ENCODE results near the gene IQSEC1. TPM values are rescaled to one million over a fixed set of nuclear protein-coding genes. Genes with fewer than 3 reads are reported as not detected.

The IQSEC1 gene
- total and polyA plus RNA-seq, 9 of the 15 experiments (the other 6 are each of a cell fraction or from before 2014, with no cell fraction given) = 0.56 to 39.0 (median 6.8) TPM

DNA sequence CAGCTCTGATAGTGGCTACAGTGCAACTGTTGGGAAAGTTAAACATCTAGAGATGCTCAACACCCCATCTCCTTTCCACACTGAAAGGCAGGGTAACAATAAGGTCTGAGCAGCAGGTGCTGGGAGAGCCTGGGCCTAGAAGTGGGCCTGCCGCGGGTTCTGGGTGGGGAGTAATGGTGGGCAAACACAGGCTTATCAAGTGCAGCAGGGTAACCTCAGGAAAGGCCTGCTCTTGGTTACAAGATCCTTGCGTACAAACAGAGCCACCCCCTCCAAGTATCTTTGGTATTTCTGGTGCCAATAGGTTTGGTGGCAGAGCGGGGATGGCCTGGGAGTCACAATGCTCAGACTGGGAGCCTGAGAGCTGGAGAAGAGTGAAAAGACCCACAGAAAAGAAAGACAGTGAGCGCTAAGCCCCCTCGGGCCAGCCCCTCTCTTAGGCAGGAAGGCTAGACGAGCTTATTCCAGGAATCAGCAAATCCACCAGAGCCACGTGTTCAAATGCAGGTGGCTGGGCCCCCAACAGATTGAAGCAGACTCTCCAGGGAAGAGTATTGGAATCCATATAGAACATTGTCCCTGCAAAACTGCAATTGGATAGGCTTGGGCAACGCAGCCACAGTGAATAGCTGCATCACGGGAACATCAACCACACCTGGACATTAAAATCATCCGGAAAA lies 2.7 kb downstream of the IQSEC1 start:
- no peaks in the 10 kb centered on the region for H3K36me3 ChIP-seq (ENCODE audit: control insufficient read depth, insufficient read depth, low read length)
- in situ Hi-C loops (cut with MboI) (no loop called here), intact Hi-C loops (cut with micrococcal nuclease) (no loop called here)
- peaks cover 0 to 16% of the 10 kb centered on the region in 2 experiments; a peak in 1 of 5 replicates for H3K4me1 ChIP-seq (replicated peaks in 1 of 2; ENCODE audit: control insufficient read depth in 2 of 2, insufficient read depth in 2 of 2, low read length in 2 of 2)
- TF ChIP-seq, protein P1, sequence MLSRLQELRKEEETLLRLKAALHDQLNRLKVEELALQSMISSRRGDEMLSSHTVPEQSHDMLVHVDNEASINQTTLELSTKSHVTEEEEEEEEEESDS (CRISPR knock-in tag; IDR thresholded peaks at IDR 0.05) = no peak
- TF ChIP-seq HDGF (IDR thresholded peaks at IDR 0.05) (no peak), JUND (IDR thresholded peaks at IDR 0.05; ENCODE audit: borderline replicate concordance, low read depth, low read length) (no peak), JUND (tag; IDR thresholded peaks at IDR 0.05; ENCODE audit: borderline replicate concordance, low read depth, low read length) (no peak), GABPA (tag; conservative IDR thresholded peaks at IDR 0.05; ENCODE audit: low read depth) (no peak)
- TF ChIP-seq, protein P2, sequence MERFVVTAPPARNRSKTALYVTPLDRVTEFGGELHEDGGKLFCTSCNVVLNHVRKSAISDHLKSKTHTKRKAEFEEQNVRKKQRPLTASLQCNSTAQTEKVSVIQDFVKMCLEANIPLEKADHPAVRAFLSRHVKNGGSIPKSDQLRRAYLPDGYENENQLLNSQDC (CRISPR knock-in tag; IDR thresholded peaks at IDR 0.05) = no peak
- 11% methylated on average over 10 of the region's 11 CpGs for WGBS (ENCODE audit: insufficient coverage, low coverage, missing lambda C conversion rate)
- FAIRE-seq (no peak), ATAC-seq (no peak), DNase-seq (ENCODE audit: extremely low read depth in 1 of 4, low spot score in 3 of 4) (no peak)
- BruUV-seq (replicated peaks) = no TSS peak
- peaks cover 35 to 62% of the 10 kb centered on the region in 2 experiments for H3K27me3 ChIP-seq (ENCODE audit: control insufficient read depth in 2 of 2, insufficient read depth in 2 of 2, low read length in 2 of 2)
- H3K4me2 ChIP-seq (ENCODE audit: insufficient read depth, low read length) = no peak overlapping the region
- H3K27ac ChIP-seq (ENCODE audit: extremely low read depth, low read depth, low read length) = no peak overlapping the region
- peaks cover 8% of the 10 kb centered on the region; the same call in 1 of the 2 replicates for H4K20me1 ChIP-seq (replicated peaks; ENCODE audit: control insufficient read depth, insufficient read depth, low read length)
- H2AFZ ChIP-seq (ENCODE audit: low read depth, low read length) = no peak overlapping the region
- POLR2A ChIA-PET = interaction anchor here (0.6 kb wide), 2 partner anchors 10 to 45 kb away, joined by 3 read pairs; no protein-coding TSS in a partner anchor
- CTCF ChIA-PET (ENCODE audit: low intra/inter-chr PET ratio) = no interaction called here
- H3K9me3 ChIP-seq (replicated peaks; ENCODE audit: control insufficient read depth, insufficient read depth, low read depth, low read length) = peaks cover 6% of the 10 kb centered on the region
- H3K9ac ChIP-seq (ENCODE audit: insufficient read depth in 1 of 2, low read depth in 2 of 2, low read length in 2 of 2) = no peak overlapping the region
- H3K9me1 ChIP-seq (ENCODE audit: control insufficient read depth, insufficient read depth, low read length) = no peaks in the 10 kb centered on the region
- no peaks in the 10 kb centered on the region for H3K79me2 ChIP-seq (ENCODE audit: control insufficient read depth, insufficient read depth, low read length)
- no peak overlapping the region for H3K4me3 ChIP-seq
